Loucy (cell line): ENCODE measurements around the gene PTGES2.

ENCODE experiments used
- H2AFZ ChIP-seq: fragments of 200-600 bp; sonication (generic); 2 replicates; pipeline ENCODE4 v1.6.0; 2016; ENCODE audit warnings: antibody characterized with exemption, mild to moderate bottlenecking, low read length, moderate library complexity
- H3F3A ChIP-seq: fragments of 200-600 bp; 2 replicates; pipeline ENCODE4 v1.6.0; 2016; ENCODE audit warnings: antibody characterized with exemption, low read depth, mild to moderate bottlenecking
- H3K27me3 ChIP-seq: fragments of 200-600 bp; sonication (generic); 2 replicates; pipeline ENCODE4 v1.6.1; 2014; ENCODE audit warnings: low read length, mild to moderate bottlenecking; ENCODE audit not compliant: insufficient read depth, poor library complexity, severe bottlenecking
- H3K36me3 ChIP-seq: fragments of 200-600 bp; sonication (generic); 2 replicates; pipeline ENCODE4 v1.6.1; 2016; ENCODE audit warnings: low read length; ENCODE audit not compliant: insufficient read depth
- H3K4me1 ChIP-seq: fragments of 200-600 bp; sonication (generic); 2 replicates; pipeline ENCODE4 v1.5.1; 2014; ENCODE audit warnings: low read length, mild to moderate bottlenecking; ENCODE audit not compliant: insufficient read depth, poor library complexity, severe bottlenecking
- H3K4me2 ChIP-seq: fragments of 200-600 bp; sonication (generic); 2 replicates; pipeline ENCODE4 v1.6.0; 2014; ENCODE audit warnings: antibody characterized with exemption, low read length, low read depth, mild to moderate bottlenecking; ENCODE audit not compliant: poor library complexity, severe bottlenecking
- H3K4me3 ChIP-seq: fragments of 200-600 bp; sonication (generic); 2 replicates; pipeline ENCODE4 v1.5.1; 2014; ENCODE audit warnings: low read length, mild to moderate bottlenecking, mixed read lengths; ENCODE audit not compliant: poor library complexity, severe bottlenecking
- H3K79me2 ChIP-seq: fragments of 200-600 bp; sonication (generic); 2 replicates; pipeline ENCODE4 v1.6.1; 2014; ENCODE audit warnings: low read length; ENCODE audit not compliant: insufficient read depth
- H3K9ac ChIP-seq: fragments of 200-600 bp; sonication (generic); 2 replicates; pipeline ENCODE4 v1.6.0; 2014; ENCODE audit warnings: mild to moderate bottlenecking, low read depth, low read length, moderate library complexity; ENCODE audit not compliant: poor library complexity, severe bottlenecking
- H3K9me2 ChIP-seq: fragments of 200-600 bp; sonication (generic); replicated peaks from 2 replicates; pipeline ENCODE4 v1.6.1; 2016; ENCODE audit warnings: low read depth, low read length, mixed read lengths
- H3K9me3 ChIP-seq: fragments of 200-600 bp; sonication (generic); 2 replicates; pipeline ENCODE4 v1.6.1; 2014; ENCODE audit warnings: mild to moderate bottlenecking, antibody characterized with exemption, low read length, low read depth; ENCODE audit not compliant: insufficient read depth
- H4K20me1 ChIP-seq: fragments of 200-600 bp; sonication (generic); 2 replicates; pipeline ENCODE4 v1.6.0; 2014; ENCODE audit warnings: antibody characterized with exemption, low read length, mild to moderate bottlenecking; ENCODE audit not compliant: insufficient read depth, poor library complexity, severe bottlenecking
- EZH2phosphoT487 ChIP-seq: fragments of 200-600 bp; IDR thresholded peaks from 2 replicates; pipeline ENCODE4 v1.6.1; 2018; ENCODE audit warnings: antibody characterized with exemption, mild to moderate bottlenecking, moderate library complexity, borderline replicate concordance
- TF ChIP-seq, protein P1 (sequence below): fragments of 200-600 bp; sonication (generic); conservative IDR thresholded peaks from 2 replicates; pipeline ENCODE4 v1.5.1; 2014; ENCODE audit warnings: mild to moderate bottlenecking, antibody characterized with exemption, low read length

PTGES2 gene

DNA sequence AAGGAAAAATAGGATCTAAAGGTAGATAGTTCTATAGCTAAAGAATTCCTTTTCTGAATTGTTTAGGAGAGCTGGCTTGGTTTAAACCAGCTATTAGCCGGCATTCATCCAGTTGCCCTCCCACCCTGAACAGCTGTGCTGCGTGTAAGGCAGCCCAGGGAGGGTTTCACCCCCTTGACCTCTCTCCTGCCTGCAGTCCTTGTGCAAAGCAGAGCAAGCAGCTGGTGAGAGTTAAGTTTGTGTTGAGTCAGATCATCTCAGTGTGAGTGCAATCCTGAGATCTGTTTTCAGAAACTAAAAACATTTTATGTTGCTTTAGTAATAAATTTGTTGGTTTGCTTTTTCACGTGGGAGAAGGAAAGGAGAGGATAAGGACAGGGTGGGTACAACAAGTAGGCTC, 46.5 kb downstream of the PTGES2 start:
- H3K79me2 ChIP-seq, result peaks cover 80% of the 10 kb centered on the region
- no peak overlapping the region for H3K4me2 ChIP-seq
- peaks cover 11% of the 10 kb centered on the region for H3K4me1 ChIP-seq

DNA sequence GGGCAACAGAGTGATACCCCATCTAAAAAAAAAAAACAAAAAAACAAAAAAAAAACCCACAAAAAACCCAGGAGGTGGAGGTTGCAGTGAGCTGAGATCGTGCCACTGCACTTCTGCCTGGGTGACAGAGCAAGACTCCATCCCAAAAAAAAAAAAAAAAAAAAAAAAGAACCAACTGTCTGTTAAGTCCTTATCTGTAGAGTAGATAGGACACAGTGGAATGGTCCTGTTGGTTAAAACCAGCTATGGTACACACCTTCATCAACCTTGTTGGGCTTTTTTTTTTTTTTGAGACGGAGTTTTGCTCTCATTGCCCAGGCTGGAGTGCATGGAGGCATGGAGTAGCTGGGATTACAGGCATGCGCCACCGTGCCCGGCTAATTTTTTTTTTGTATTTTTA, 47.3 kb downstream of the PTGES2 start:
- peaks cover 11% of the 10 kb centered on the region for H3K4me1 ChIP-seq
- peaks cover 24% of the 10 kb centered on the region; the same call in 1 of the 2 replicates for H3K36me3 ChIP-seq
- no peak overlapping the region for H2AFZ ChIP-seq
- peaks cover 10% of the 10 kb centered on the region for H4K20me1 ChIP-seq
- H3K27me3 ChIP-seq, result no peaks in the 10 kb centered on the region
- H3K4me3 ChIP-seq, result no peak overlapping the region
- H3K4me2 ChIP-seq, result no peak overlapping the region
- H3K79me2 ChIP-seq, result peaks cover 80% of the 10 kb centered on the region
- TF ChIP-seq EZH2phosphoT487, result no peak
- TF ChIP-seq, protein P1, sequence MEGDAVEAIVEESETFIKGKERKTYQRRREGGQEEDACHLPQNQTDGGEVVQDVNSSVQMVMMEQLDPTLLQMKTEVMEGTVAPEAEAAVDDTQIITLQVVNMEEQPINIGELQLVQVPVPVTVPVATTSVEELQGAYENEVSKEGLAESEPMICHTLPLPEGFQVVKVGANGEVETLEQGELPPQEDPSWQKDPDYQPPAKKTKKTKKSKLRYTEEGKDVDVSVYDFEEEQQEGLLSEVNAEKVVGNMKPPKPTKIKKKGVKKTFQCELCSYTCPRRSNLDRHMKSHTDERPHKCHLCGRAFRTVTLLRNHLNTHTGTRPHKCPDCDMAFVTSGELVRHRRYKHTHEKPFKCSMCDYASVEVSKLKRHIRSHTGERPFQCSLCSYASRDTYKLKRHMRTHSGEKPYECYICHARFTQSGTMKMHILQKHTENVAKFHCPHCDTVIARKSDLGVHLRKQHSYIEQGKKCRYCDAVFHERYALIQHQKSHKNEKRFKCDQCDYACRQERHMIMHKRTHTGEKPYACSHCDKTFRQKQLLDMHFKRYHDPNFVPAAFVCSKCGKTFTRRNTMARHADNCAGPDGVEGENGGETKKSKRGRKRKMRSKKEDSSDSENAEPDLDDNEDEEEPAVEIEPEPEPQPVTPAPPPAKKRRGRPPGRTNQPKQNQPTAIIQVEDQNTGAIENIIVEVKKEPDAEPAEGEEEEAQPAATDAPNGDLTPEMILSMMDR, result no peak
- H3K9me3 ChIP-seq, result no peaks in the 10 kb centered on the region
- no peaks in the 10 kb centered on the region for H3F3A ChIP-seq
- H3K9me2 ChIP-seq, result no peaks in the 10 kb centered on the region
- H3K9ac ChIP-seq, result no peak overlapping the region

More for the DNA sequence above, 46.5 kb downstream of the PTGES2 start:
- Histone ChIP-seq H3K9me2 (no peaks in the 10 kb centered on the region), H3K27me3 (no peaks in the 10 kb centered on the region), H3K4me3 (no peak overlapping the region), H3K36me3 (peaks cover 32% of the 10 kb centered on the region; the same call in 1 of the 2 replicates), H3K9me3 (no peaks in the 10 kb centered on the region), H3F3A (no peaks in the 10 kb centered on the region), H4K20me1 (peaks cover 10% of the 10 kb centered on the region), H3K9ac (no peak overlapping the region), H2AFZ (no peak overlapping the region)
- no peak for TF ChIP-seq EZH2phosphoT487
- TF ChIP-seq, protein P1, result no peak

DNA sequence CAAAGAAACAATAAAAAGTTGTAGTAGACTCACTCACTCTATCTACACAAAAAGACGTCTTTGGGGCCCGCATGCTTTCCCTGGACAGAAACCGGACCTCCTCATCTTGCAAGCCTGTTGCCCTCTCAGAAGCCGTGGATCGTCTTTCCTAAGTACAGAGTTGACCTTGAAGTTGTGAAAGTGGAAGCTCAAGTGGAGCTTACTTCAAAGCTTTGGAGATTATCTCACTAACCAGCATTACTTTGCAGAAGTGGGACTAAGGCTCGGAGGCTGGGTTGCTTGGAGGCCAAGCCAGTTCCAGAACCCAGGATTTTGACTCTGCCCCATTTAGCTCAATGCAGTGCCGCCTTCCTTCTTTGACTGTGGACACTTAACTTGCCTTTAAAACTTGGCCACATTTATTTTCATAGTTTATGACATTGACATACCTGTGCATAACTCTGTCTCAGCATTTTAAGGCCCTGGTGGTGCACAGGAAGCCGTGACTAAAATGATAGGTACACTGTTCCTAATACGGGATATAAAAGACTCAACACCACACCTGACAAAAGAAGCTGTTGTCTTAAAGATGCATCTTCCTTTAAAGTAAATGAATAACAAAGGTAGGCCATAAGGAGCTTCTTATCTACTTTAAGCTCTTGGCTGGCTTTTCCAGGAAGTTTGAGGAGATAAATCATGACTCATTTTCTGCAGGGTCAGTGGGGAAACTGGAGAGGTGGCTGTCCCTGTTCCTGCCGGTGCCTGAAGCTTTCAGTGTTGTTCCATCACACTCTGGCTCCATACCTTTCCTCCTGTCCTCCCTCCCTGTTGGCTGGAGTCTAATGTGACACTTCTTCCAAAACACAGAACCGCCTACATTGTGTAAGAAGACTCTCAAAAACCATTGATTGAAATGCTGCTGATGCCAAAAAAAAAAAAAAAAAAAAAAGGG, 48.8 kb downstream of the PTGES2 start:
- no peak for TF ChIP-seq EZH2phosphoT487
- TF ChIP-seq, protein P1, result no peak
- Histone ChIP-seq H3F3A (no peaks in the 10 kb centered on the region), H3K79me2 (peaks cover 82% of the 10 kb centered on the region), H3K9me3 (no peaks in the 10 kb centered on the region), H3K9me2 (no peaks in the 10 kb centered on the region), H3K9ac (no peak overlapping the region), H2AFZ (no peak overlapping the region), H3K27me3 (no peaks in the 10 kb centered on the region), H3K36me3 (peaks cover 20% of the 10 kb centered on the region; the same call in 1 of the 2 replicates), H3K4me1 (peaks cover 15% of the 10 kb centered on the region), H3K4me2 (peak overlapping the region; percentile 11), H3K4me3 (no peak overlapping the region), H4K20me1 (peaks cover 10% of the 10 kb centered on the region)
